GM18519 (cell line): ENCODE measurements around the gene AP1AR.
"Not testable (repeated sequence)": the region's sequence is repeated elsewhere in the genome, so short reads cannot be mapped to it uniquely, and the experiment has no call there.

Experiments used
- ATAC-seq: cut with Tn5 transposase; IDR thresholded peaks from one replicate; pipeline ENCODE4 v1.9.1; 2021; ENCODE audit warnings: mild to moderate bottlenecking, moderate library complexity; ENCODE audit not compliant: unreplicated experiment, low FRiP score

The AP1AR gene

GRCh38 chr4:112231779-112232713, at the start of gene AP1AR:
Gene AP1AR, plus strand, starts transcription at chr4:112231787. Its CDS starts 305 bp downstream, at chr4:112232092.
- peak; percentile 36 for ATAC-seq

GRCh38 chr4:112182604-112183003, 49.0 kb upstream of the AP1AR start:
- no peak for ATAC-seq

GRCh38 chr4:112183252-112183651, 48.3 kb upstream of the AP1AR start:
- ATAC-seq = no peak

GRCh38 chr4:112184438-112184837, 47.1 kb upstream of the AP1AR start:
- ATAC-seq = peak; percentile 38

- ATAC-seq = no peak
Observed at GRCh38 chr4:112185334-112185733, 46.3 kb upstream of the AP1AR start.

- no peak for ATAC-seq
Observed at GRCh38 chr4:112185740-112186670, 45.6 kb upstream of the AP1AR start.

GRCh38 chr4:112189754-112190153, 41.8 kb upstream of the AP1AR start:
- ATAC-seq = no peak

- no peak for ATAC-seq
Observed at GRCh38 chr4:112190684-112191083, 40.9 kb upstream of the AP1AR start.

GRCh38 chr4:112196461-112196860, 35.1 kb upstream of the AP1AR start:
- ATAC-seq = no peak

- ATAC-seq = no peak
Observed at GRCh38 chr4:112199041-112199440, 32.5 kb upstream of the AP1AR start.

- ATAC-seq = peak; percentile 49
Observed at GRCh38 chr4:112201915-112202505, 29.6 kb upstream of the AP1AR start.

- ATAC-seq = no peak
Observed at GRCh38 chr4:112203593-112203992, 28.0 kb upstream of the AP1AR start.

- ATAC-seq = no peak
Observed at GRCh38 chr4:112206431-112206830, 25.2 kb upstream of the AP1AR start.

GRCh38 chr4:112208137-112209095, 23.2 kb upstream of the AP1AR start:
- ATAC-seq = not testable (repeated sequence)

- ATAC-seq = no peak
Observed at GRCh38 chr4:112210777-112211176, 20.8 kb upstream of the AP1AR start.

- ATAC-seq = no peak
Observed at GRCh38 chr4:112213091-112213490, 18.5 kb upstream of the AP1AR start.

GRCh38 chr4:112213856-112214255, 17.7 kb upstream of the AP1AR start:
- ATAC-seq = no peak

- ATAC-seq = no peak
Observed at GRCh38 chr4:112214390-112215264, 17.0 kb upstream of the AP1AR start.
